Renal cortical epithelial cell (primary cell): ENCODE measurements around the gene FAM177A1. TPM values are rescaled to one million over a fixed set of nuclear protein-coding genes. Genes with fewer than 3 reads are reported as not detected.

Source experiments
- DNase-seq: peaks from one replicate; pipeline ENCODE4 v3.0.0-alpha.2; 2011; ENCODE audit warnings: low read depth
- total RNA-seq: library from RNA; depleted of rRNA; stranded (reverse); fragments of >200 nt; gene quantifications from 2 replicates; pipeline ENCODE4 v1.2.3, GENCODE V29; 2014

The FAM177A1 gene
- total RNA-seq, 1 donor from 2014 or later = 82.9 TPM

DNA sequence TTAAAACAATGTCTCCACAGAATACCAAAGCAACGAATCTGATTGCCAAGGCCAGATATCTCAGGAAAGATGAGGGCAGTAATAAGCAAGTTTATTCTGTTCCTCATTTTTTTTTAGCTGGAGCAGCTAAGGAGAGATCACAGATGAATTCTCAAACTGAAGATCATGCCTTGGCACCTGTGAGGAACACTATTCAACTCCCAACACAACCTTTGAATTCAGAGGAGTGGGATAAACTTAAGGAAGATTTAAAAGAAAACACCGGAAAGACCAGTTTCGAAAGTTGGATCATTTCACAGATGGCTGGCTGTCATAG, 77.3 kb downstream of the FAM177A1 start:
- DNase-seq = no peak

DNA sequence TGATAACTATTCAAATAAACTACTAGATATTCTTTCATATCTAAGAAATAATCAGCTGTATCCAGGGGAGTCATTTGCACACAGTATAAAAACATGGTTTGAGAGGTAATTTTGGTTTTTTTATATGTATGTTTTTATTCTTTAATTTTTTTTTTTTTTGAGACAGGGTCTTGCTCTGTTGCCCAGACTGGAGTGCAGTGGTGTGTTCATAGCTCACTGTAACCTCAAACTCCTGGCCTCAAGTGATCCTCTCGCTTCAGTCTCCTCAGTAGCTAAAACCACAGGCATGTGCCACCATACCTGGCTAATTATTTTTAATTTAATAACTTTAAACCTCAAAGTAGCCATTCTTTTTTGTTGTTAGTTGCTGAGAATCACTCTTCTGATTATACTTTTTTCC, 78.1 kb downstream of the FAM177A1 start:
- DNase-seq = peak; percentile 25

Other genes with a start within 250 kb of the FAM177A1 start
- 48.6 and 68.4 TPM in 2 replicates for gene BAZ1A, start 170.9 kb upstream of the FAM177A1 start, total RNA-seq
- gene SRP54, start 63.3 kb upstream of the FAM177A1 start, total RNA-seq = 117 and 122 TPM in 2 replicates
- 23.0 and 36.5 TPM in 2 replicates for gene PPP2R3C, start 75.7 kb downstream of the FAM177A1 start, total RNA-seq
- 58.8 and 69.8 TPM in 2 replicates for gene PRORP, start 76.3 kb downstream of the FAM177A1 start, total RNA-seq
- gene PSMA6, start 246.1 kb downstream of the FAM177A1 start, total RNA-seq = 160 and 568 TPM in 2 replicates